ENCODE results near the gene SHCBP1L.

Gene SHCBP1L

DNA sequence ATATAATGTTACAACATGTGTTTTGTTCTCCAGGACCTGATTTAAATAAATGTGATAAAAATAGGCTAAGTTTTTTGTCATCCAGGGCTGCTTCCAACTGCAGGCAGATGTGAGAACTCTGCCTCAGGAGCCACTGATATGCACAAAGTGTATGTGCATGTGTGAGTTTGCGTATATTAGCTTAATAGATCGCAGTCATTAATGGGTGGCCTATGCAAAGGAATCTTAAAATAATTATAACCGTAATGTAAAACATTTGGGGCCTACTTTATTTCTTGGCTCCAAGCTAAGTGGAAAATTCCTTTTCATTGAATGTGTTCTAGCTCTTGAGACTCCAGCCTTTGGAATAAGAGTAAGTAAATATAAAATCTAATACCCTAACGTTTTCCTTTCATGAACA is 97.1 kb downstream of the SHCBP1L start:
- no peaks in the 10 kb centered on the region for H3F3A ChIP-seq (ENCODE audit: insufficient read depth, low read length)
- no peak overlapping the region for H2AFZ ChIP-seq (ENCODE audit: low read length)
- H3K9ac ChIP-seq (ENCODE audit: low read length): no peak overlapping the region
- no peak overlapping the region for H3K4me3 ChIP-seq (ENCODE audit: low read length)
- H3K36me3 ChIP-seq (replicated peaks; ENCODE audit: insufficient read depth, low read length): peaks cover 75% of the 10 kb centered on the region
- peaks cover 13% of the 10 kb centered on the region for H4K20me1 ChIP-seq (ENCODE audit: insufficient read depth, low read length)
- H3K27me3 ChIP-seq (replicated peaks; ENCODE audit: insufficient read depth, low read length): no peaks in the 10 kb centered on the region
- H3K79me2 ChIP-seq (ENCODE audit: low read length): peaks cover 79% of the 10 kb centered on the region
- no peak overlapping the region for H3K4me2 ChIP-seq (ENCODE audit: low read depth, low read length)
- H3K9me2 ChIP-seq (replicated peaks; ENCODE audit: insufficient read depth, low read length): no peaks in the 10 kb centered on the region
- TF ChIP-seq, protein P1, sequence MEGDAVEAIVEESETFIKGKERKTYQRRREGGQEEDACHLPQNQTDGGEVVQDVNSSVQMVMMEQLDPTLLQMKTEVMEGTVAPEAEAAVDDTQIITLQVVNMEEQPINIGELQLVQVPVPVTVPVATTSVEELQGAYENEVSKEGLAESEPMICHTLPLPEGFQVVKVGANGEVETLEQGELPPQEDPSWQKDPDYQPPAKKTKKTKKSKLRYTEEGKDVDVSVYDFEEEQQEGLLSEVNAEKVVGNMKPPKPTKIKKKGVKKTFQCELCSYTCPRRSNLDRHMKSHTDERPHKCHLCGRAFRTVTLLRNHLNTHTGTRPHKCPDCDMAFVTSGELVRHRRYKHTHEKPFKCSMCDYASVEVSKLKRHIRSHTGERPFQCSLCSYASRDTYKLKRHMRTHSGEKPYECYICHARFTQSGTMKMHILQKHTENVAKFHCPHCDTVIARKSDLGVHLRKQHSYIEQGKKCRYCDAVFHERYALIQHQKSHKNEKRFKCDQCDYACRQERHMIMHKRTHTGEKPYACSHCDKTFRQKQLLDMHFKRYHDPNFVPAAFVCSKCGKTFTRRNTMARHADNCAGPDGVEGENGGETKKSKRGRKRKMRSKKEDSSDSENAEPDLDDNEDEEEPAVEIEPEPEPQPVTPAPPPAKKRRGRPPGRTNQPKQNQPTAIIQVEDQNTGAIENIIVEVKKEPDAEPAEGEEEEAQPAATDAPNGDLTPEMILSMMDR (IDR thresholded peaks at IDR 0.05; ENCODE audit: low read length): no peak
- no peaks in the 10 kb centered on the region for H3K9me3 ChIP-seq (replicated peaks; ENCODE audit: insufficient read depth, low read length)
- DNase-seq: no peak
- H3K27ac ChIP-seq (ENCODE audit: low read length): no peak overlapping the region
- no peaks in the 10 kb centered on the region for H3K4me1 ChIP-seq (ENCODE audit: low read length)

DNA sequence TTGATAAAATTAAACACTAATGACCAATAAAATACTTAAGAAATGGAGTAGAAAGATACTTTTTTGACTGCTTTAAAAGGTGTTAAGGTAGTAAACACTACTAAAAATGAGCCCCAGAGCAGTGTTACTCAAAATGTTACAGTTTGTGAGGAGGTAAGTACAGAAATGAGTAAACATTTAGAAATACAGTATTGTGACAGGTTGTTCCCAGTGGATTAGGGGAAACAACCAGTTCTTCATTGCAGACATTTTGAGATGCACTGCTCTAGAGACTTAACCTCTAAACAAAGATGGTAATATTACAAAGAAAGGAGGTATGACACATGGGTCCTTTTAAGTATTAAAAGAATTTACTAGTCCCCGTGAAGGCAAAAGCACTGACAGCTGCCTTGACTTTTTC is 101.1 kb downstream of the SHCBP1L start:
- no peak for DNase-seq
- no peak overlapping the region for H3K4me3 ChIP-seq (ENCODE audit: low read length)
- no peaks in the 10 kb centered on the region for H3K9me2 ChIP-seq (replicated peaks; ENCODE audit: insufficient read depth, low read length)
- H3F3A ChIP-seq (ENCODE audit: insufficient read depth, low read length): peaks cover 3% of the 10 kb centered on the region; the same call in 1 of the 2 replicates
- no peak overlapping the region for H2AFZ ChIP-seq (ENCODE audit: low read length)
- no peak overlapping the region for H3K27ac ChIP-seq (ENCODE audit: low read length)
- TF ChIP-seq EZH2 (optimal IDR thresholded peaks at IDR 0.05; ENCODE audit: low read depth, low read length) (no peak), EZH2phosphoT487 (IDR thresholded peaks at IDR 0.05; ENCODE audit: low read length) (no peak)
- TF ChIP-seq, protein P1 (IDR thresholded peaks at IDR 0.05; ENCODE audit: low read length): no peak
- peaks cover 96% of the 10 kb centered on the region for H3K79me2 ChIP-seq (ENCODE audit: low read length)
- H3K4me2 ChIP-seq (ENCODE audit: low read depth, low read length): no peak overlapping the region
- H3K27me3 ChIP-seq (replicated peaks; ENCODE audit: insufficient read depth, low read length): no peaks in the 10 kb centered on the region
- peaks cover 41% of the 10 kb centered on the region for H4K20me1 ChIP-seq (ENCODE audit: insufficient read depth, low read length)
- H3K4me1 ChIP-seq (ENCODE audit: low read length): no peaks in the 10 kb centered on the region
- no peaks in the 10 kb centered on the region for H3K9me3 ChIP-seq (replicated peaks; ENCODE audit: insufficient read depth, low read length)
- peaks cover 51% of the 10 kb centered on the region for H3K36me3 ChIP-seq (replicated peaks; ENCODE audit: insufficient read depth, low read length)
- no peak overlapping the region for H3K9ac ChIP-seq (ENCODE audit: low read length)

DNA sequence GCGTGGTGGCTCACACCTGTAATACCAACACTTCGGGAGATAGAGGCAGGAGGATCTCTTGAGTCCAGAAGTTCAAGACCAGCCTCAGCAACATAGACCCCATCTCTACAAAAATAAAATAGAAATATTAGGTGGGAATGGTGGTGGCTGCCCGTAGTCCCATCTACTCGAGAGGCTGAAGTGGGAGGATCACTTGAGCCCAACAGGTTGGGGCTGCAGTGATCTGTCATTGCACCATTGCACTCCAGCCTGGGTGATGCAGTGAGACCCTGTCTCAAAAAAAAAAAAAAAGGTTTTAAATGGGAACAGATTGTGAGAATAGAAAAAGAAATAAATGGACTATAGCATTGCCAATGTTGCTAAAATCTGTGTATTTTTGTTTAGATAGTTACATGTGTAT is 102.6 kb downstream of the SHCBP1L start:
- H3K36me3 ChIP-seq (replicated peaks; ENCODE audit: insufficient read depth, low read length): peaks cover 44% of the 10 kb centered on the region

More for the DNA sequence above, 102.6 kb downstream of the SHCBP1L start:
- TF ChIP-seq, protein P1 (IDR thresholded peaks at IDR 0.05; ENCODE audit: low read length): no peak
- no peak for TF ChIP-seq EZH2 (optimal IDR thresholded peaks at IDR 0.05; ENCODE audit: low read depth, low read length)
- no peak for TF ChIP-seq EZH2phosphoT487 (IDR thresholded peaks at IDR 0.05; ENCODE audit: low read length)
- Histone ChIP-seq H3K9me3 (replicated peaks; ENCODE audit: insufficient read depth, low read length) (no peaks in the 10 kb centered on the region), H3K9ac (ENCODE audit: low read length) (no peak overlapping the region), H3K27ac (ENCODE audit: low read length) (no peak overlapping the region), H3K27me3 (replicated peaks; ENCODE audit: insufficient read depth, low read length) (no peaks in the 10 kb centered on the region), H3K9me2 (replicated peaks; ENCODE audit: insufficient read depth, low read length) (no peaks in the 10 kb centered on the region), H3F3A (ENCODE audit: insufficient read depth, low read length) (peaks cover 4% of the 10 kb centered on the region; the same call in 1 of the 2 replicates), H2AFZ (ENCODE audit: low read length) (no peak overlapping the region), H3K79me2 (ENCODE audit: low read length) (peaks cover 99% of the 10 kb centered on the region), H3K4me3 (ENCODE audit: low read length) (no peak overlapping the region), H3K4me1 (ENCODE audit: low read length) (no peaks in the 10 kb centered on the region), H3K4me2 (ENCODE audit: low read depth, low read length) (no peak overlapping the region), H4K20me1 (ENCODE audit: insufficient read depth, low read length) (peaks cover 56% of the 10 kb centered on the region)
- DNase-seq: no peak

Measured in MM.1S (cell line).